Body of pancreas (tissue), 4 donors: ENCODE results near the gene NIPAL3. TPM values are rescaled to one million over a fixed set of nuclear protein-coding genes. Genes with fewer than 3 reads are reported as not detected.
A peak's percentile ranks its signal among the peaks of the same experiment; 100 is the strongest.

Experiments
- ATAC-seq: fragments of 150-250 bp; one replicate; pipeline ENCODE4 v1.9.1; 2016
- DNase-seq, 4 donors: peaks; one replicate each; pipeline ENCODE4 v3.0.0-alpha.2; 2019
- H3K27ac ChIP-seq, 4 donors: fragments of 200-600 bp; sonication (generic); 1 replicate in 3 of 4; 2 replicates in 1 of 4; pipeline versions ENCODE4 v1.5.1 to v1.6.1; 2016 to 2019; ENCODE audit warnings: mild to moderate bottlenecking in 1 of 4, mixed read lengths in 1 of 4, moderate library complexity in 1 of 4
- H3K27me3 ChIP-seq, 2 donors: fragments of 200-600 bp; sonication (generic); one replicate each; pipeline ENCODE4 v1.6.0; 2016; ENCODE audit warnings: mild to moderate bottlenecking in 1 of 2
- H3K36me3 ChIP-seq, 2 donors: fragments of 200-600 bp; sonication (generic); replicated peaks in 1 of 2; 2 replicates each; pipeline ENCODE4 v1.5.1; 2016; ENCODE audit warnings: low read depth in 2 of 2; ENCODE audit not compliant: insufficient read depth in 1 of 2
- H3K4me1 ChIP-seq: fragments of 200-600 bp; sonication (generic); one replicate; pipeline ENCODE4 v1.6.0; 2016
- H3K4me3 ChIP-seq, 2 donors: fragments of 200-600 bp; sonication (generic); 1 replicate in 1 of 2; 2 replicates in 1 of 2; pipeline ENCODE4 v1.5.1; 2016 to 2019
- H3K9me3 ChIP-seq, 3 donors: fragments of 200-600 bp; sonication (generic); 1 replicate in 2 of 3; 2 replicates in 1 of 3; pipeline ENCODE4 v1.5.1; 2016
- POLR2A ChIP-seq, 3 donors: fragments of 450-650 bp; IDR thresholded peaks; one replicate each; pipeline ENCODE4 v1.6.1; 2016; ENCODE audit warnings: antibody characterized with exemption in 3 of 3, mild to moderate bottlenecking in 2 of 3
- WGBS, 2 donors: methylation state at CpG; one replicate each; pipeline ENCODE4 v1.1.5; 2017; 5-methylcytosine and 5-hydroxymethylcytosine counted together
- intact Hi-C: fragments of 100-400 bp; cut with DNase I; formaldehyde crosslinking; loops from one replicate; pipeline ENCODE4 v1.15.1; 2023
- total RNA-seq, 2 donors: library from RNA; depleted of rRNA; stranded (reverse); fragments of >200 nt; gene quantifications; one replicate each; pipeline ENCODE4 v1.1.0, GENCODE V29; 2016
- TF ChIP-seq, protein P1 (sequence below), 7 experiments: fragments of 450-650 bp in 4 of 7; fragments of 200-600 bp in 3 of 7; sonication (generic) in 3 of 7; IDR thresholded peaks; one replicate each; pipeline ENCODE4 v1.5.1; 2016 to 2019; ENCODE audit warnings: antibody characterized with exemption in 7 of 7

NIPAL3 gene
- total RNA-seq, 2 donors from 2014 or later, result 36.8 to 65.9 TPM

DNA sequence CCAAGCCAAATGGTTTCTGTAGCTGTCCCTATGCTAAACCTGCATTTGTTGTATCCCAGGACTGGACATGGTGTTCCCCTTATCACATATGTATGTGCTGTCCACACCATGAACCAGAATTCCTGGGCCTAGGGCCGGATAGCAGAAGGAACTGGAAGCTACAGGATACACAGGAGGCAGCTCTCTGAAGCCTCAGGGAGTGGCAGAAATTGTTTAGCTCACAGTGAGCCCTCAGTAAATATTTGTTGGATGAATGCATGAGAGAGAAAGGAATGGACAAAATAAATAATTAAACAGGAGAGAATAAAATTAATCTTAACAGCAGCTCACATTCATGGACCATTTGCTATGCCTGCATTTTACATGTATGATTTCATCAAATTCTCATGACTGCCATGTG lies 2.1 kb downstream of the NIPAL3 start:
- 29 to 56% methylated on average over 1 of the region's 1 CpG for WGBS, 2 donors
- no peak overlapping the region for H3K27ac ChIP-seq
- no peak overlapping the region for H3K4me3 ChIP-seq
- TF ChIP-seq POLR2A (IDR thresholded peaks at IDR 0.05), result no peak
- TF ChIP-seq, protein P1, sequence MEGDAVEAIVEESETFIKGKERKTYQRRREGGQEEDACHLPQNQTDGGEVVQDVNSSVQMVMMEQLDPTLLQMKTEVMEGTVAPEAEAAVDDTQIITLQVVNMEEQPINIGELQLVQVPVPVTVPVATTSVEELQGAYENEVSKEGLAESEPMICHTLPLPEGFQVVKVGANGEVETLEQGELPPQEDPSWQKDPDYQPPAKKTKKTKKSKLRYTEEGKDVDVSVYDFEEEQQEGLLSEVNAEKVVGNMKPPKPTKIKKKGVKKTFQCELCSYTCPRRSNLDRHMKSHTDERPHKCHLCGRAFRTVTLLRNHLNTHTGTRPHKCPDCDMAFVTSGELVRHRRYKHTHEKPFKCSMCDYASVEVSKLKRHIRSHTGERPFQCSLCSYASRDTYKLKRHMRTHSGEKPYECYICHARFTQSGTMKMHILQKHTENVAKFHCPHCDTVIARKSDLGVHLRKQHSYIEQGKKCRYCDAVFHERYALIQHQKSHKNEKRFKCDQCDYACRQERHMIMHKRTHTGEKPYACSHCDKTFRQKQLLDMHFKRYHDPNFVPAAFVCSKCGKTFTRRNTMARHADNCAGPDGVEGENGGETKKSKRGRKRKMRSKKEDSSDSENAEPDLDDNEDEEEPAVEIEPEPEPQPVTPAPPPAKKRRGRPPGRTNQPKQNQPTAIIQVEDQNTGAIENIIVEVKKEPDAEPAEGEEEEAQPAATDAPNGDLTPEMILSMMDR (IDR thresholded peaks at IDR 0.05), result no peak
- H3K27me3 ChIP-seq, result no peaks in the 10 kb centered on the region
- peaks cover 54% of the 10 kb centered on the region for H3K4me1 ChIP-seq
- no peaks in the 10 kb centered on the region for H3K36me3 ChIP-seq
- ATAC-seq (no peak), DNase-seq (no peak)
- no peaks in the 10 kb centered on the region for H3K9me3 ChIP-seq
- intact Hi-C loops, result no loop called here

DNA sequence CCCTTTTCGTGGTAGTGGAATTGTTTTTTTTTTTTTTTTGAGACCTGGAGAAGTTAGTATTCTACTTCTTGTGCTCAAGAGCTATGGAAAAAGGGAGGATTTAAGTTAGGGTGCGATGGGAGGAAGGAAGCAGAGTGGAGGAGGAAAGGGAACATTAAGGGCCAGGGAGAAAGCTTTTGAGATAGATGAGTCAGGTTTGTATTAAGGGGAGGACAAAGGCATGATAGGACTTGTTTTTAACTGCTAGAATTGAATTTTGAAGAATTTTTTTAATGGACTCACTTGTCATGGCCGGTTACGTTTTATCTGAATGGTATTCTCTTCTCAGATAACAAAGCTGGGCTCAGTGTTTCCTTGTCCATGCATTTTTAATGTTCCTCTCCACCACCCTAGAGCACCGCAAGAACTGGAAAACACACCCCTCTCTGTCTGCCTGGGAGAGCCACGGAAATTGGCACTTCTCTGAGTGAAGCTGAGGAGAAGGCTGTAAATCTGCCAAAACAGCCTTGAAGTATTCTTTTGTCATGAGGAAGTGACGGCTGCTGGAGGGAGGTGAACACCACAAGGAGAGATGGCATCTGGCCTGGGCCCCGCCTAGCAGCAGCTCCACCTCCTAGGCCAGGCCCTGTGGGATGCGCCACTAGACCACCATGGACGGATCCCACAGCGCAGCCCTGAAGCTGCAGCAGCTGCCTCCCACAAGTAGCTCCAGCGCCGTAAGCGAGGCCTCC lies 3.5 kb downstream of the NIPAL3 start:
- no peak for ATAC-seq
- H3K9me3 ChIP-seq, result no peaks in the 10 kb centered on the region
- H3K4me1 ChIP-seq, result peaks cover 51% of the 10 kb centered on the region
- TF ChIP-seq, protein P1 (IDR thresholded peaks at IDR 0.05), result no peak
- TF ChIP-seq POLR2A (IDR thresholded peaks at IDR 0.05), result no peak
- intact Hi-C loops, result no loop called here
- 58 to 73% methylated on average over 14 of the region's 14 CpGs for WGBS, 2 donors
- DNase-seq, result peak in 1 of 4 donors; percentile 35
- H3K4me3 ChIP-seq, result no peak overlapping the region
- H3K27ac ChIP-seq, result peak overlapping the region in 1 of 4 donors; percentile 24
- no peaks in the 10 kb centered on the region for H3K27me3 ChIP-seq
- no peaks in the 10 kb centered on the region for H3K36me3 ChIP-seq

DNA sequence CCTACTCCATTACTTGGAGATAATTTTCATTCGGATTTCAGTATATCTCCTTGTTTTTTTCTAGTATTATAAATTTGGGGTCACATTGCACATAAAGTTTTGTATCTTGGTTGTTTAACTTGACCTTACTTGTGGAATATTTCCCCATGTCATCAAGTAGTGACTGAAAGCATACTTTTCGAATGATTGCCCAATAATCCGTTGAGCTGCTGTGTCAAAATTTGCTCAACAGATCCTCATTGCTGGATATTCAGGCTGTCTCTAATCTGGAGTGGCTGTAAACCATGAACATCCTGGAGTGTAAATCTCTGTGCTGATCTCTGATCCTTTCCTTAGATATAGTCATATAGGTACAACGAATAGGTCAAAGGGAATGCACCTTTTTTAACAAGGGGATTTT lies 4.9 kb downstream of the NIPAL3 start:
- no peak overlapping the region for H3K27ac ChIP-seq
- ATAC-seq, result no peak
- no peak for DNase-seq
- TF ChIP-seq, protein P1 (IDR thresholded peaks at IDR 0.05), result no peak
- TF ChIP-seq POLR2A (IDR thresholded peaks at IDR 0.05), result no peak
- no peaks in the 10 kb centered on the region for H3K36me3 ChIP-seq
- H3K9me3 ChIP-seq, result no peaks in the 10 kb centered on the region
- H3K4me1 ChIP-seq, result peaks cover 52% of the 10 kb centered on the region
- H3K27me3 ChIP-seq, result no peaks in the 10 kb centered on the region
- intact Hi-C loops, result no loop called here
- H3K4me3 ChIP-seq, result no peak overlapping the region
- WGBS, 2 donors, result 70 to 75% methylated on average over 4 of the region's 4 CpGs

DNA sequence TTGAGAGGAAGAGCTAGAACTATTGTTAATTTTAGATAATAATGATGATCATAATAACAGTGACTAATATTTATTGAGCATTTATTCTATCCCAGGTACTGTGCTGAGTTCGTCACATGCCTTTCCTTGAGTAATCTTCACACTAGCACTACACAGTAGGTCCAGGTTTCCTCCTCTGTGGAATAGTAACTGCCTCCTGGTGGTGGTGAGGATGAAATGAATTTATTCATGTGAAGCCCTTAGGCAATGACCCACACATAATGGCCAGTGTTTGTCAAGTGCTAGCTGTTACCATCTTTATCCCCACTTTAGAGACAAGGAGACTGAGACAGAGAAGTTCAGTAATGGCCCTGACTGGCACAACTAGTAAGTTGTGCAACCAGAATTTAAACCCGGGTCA lies 5.9 kb downstream of the NIPAL3 start:
- intact Hi-C loops, result no loop called here
- WGBS, 2 donors, result 83% methylated on average over 2 of the region's 2 CpGs
- H3K36me3 ChIP-seq, result no peaks in the 10 kb centered on the region

More for the DNA sequence above, 5.9 kb downstream of the NIPAL3 start:
- no peak overlapping the region for H3K27ac ChIP-seq
- H3K9me3 ChIP-seq, result no peaks in the 10 kb centered on the region
- no peak overlapping the region for H3K4me3 ChIP-seq
- no peak for DNase-seq
- no peak for ATAC-seq
- TF ChIP-seq POLR2A (IDR thresholded peaks at IDR 0.05), result no peak
- TF ChIP-seq, protein P1 (IDR thresholded peaks at IDR 0.05), result no peak
- H3K4me1 ChIP-seq, result peaks cover 59% of the 10 kb centered on the region
- no peaks in the 10 kb centered on the region for H3K27me3 ChIP-seq
